Measurements from ENCODE around the gene DTD2. TPM values are rescaled to one million over a fixed set of nuclear protein-coding genes. Genes with fewer than 3 reads are reported as not detected.

DTD2 gene
- total and polyA plus RNA-seq, 2 of the 4 experiments (the other 2 are of a cell fraction), result 16.9 to 24.9 TPM

DNA sequence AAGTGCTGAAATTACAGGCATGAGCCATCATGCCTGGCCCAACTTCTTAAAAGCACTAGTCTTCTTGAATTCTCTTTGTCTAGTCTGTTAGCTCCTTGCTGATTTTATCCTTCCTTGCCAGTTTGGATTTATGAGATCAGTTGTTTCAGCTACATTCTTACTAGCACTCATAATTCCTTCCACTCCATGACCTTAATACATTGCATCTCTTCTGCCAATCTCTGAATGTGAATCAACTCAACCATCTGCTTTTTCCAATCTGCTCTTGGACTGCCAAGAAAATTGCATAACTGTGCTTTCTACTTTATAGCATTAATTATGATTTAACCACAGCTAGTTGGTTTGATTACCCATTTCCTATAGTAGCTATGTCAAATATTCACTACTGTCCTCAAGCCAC, 22.0 kb downstream of the DTD2 start:
- H3K56ac ChIP-seq (ENCODE audit: extremely low read depth, insufficient read depth, low read length), result no peak overlapping the region
- no peaks in the 10 kb centered on the region for H3K9me1 ChIP-seq (ENCODE audit: insufficient read depth, low read length)
- POLR2A ChIA-PET (ENCODE audit: unreplicated experiment), result no interaction called here
- no peak overlapping the region for H2BK15ac ChIP-seq (ENCODE audit: low read depth, low read length)
- no peak overlapping the region for H2BK5ac ChIP-seq (ENCODE audit: low read depth, low read length, poor library complexity, severe bottlenecking)
- no peak overlapping the region for H2BK20ac ChIP-seq (ENCODE audit: low read depth, low read length)
- H3K9me3 ChIP-seq (ENCODE audit: control insufficient read depth, insufficient read depth, low read length), result no peaks in the 10 kb centered on the region
- H3K9ac ChIP-seq (ENCODE audit: low read depth, low read length), result no peak overlapping the region
- in situ Hi-C loops (cut with MboI; ENCODE audit: low sequenced_read_pairs) (no loop called here), dilution Hi-C loops (cut with HindIII; ENCODE audit: low sequenced_read_pairs, unreplicated experiment) (no loop called here), intact Hi-C loops (cut with micrococcal nuclease) (no loop called here)
- H3K23ac ChIP-seq (ENCODE audit: low read depth, low read length), result no peak overlapping the region
- CTCF ChIA-PET, result interaction anchor here (0.8 kb wide), 1 partner anchor 10 kb away, joined by 3 read pairs; no protein-coding TSS in a partner anchor
- ATAC-seq (ENCODE audit: low read depth) (peak; percentile 49; the same call in 1 of the 2 replicates), DNase-seq (peak; percentile 54)
- no peak overlapping the region for H2AFZ ChIP-seq (replicated peaks; ENCODE audit: low read length, poor library complexity)
- no peaks in the 10 kb centered on the region for H3K4me1 ChIP-seq (ENCODE audit: control insufficient read depth, insufficient read depth, low read length)
- H3K4me3 ChIP-seq (ENCODE audit: insufficient read depth, low read depth, low read length), result no peak overlapping the region
- no peak overlapping the region for H2BK120ac ChIP-seq (ENCODE audit: low read depth, low read length)
- H3K4me2 ChIP-seq (ENCODE audit: low read depth, low read length), result no peak overlapping the region
- H4K20me1 ChIP-seq (ENCODE audit: insufficient read depth, low read length), result no peaks in the 10 kb centered on the region
- no peaks in the 10 kb centered on the region for H3K27me3 ChIP-seq (ENCODE audit: control insufficient read depth, insufficient read depth, low read length)
- no TSS peak for BruUV-seq (replicated peaks)
- no peak overlapping the region for H3K18ac ChIP-seq (ENCODE audit: low read depth, low read length)
- TF ChIP-seq RAD21 (IDR thresholded peaks at IDR 0.05; ENCODE audit: low read length), result no peak
- no peak for TF ChIP-seq RCOR1 (IDR thresholded peaks at IDR 0.05; ENCODE audit: insufficient replicate concordance, low read length)
- no peak for TF ChIP-seq CHD1 (IDR thresholded peaks at IDR 0.05; ENCODE audit: low read depth, low read length)
- TF ChIP-seq CEBPB (IDR thresholded peaks at IDR 0.05; ENCODE audit: low read depth, low read length), result no peak
- no peak for TF ChIP-seq FOS (IDR thresholded peaks at IDR 0.05; ENCODE audit: low read depth, low read length)
- TF ChIP-seq, protein P1, sequence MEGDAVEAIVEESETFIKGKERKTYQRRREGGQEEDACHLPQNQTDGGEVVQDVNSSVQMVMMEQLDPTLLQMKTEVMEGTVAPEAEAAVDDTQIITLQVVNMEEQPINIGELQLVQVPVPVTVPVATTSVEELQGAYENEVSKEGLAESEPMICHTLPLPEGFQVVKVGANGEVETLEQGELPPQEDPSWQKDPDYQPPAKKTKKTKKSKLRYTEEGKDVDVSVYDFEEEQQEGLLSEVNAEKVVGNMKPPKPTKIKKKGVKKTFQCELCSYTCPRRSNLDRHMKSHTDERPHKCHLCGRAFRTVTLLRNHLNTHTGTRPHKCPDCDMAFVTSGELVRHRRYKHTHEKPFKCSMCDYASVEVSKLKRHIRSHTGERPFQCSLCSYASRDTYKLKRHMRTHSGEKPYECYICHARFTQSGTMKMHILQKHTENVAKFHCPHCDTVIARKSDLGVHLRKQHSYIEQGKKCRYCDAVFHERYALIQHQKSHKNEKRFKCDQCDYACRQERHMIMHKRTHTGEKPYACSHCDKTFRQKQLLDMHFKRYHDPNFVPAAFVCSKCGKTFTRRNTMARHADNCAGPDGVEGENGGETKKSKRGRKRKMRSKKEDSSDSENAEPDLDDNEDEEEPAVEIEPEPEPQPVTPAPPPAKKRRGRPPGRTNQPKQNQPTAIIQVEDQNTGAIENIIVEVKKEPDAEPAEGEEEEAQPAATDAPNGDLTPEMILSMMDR (conservative IDR thresholded peaks at IDR 0.05; ENCODE audit: low read depth, low read length), result no peak
- TF ChIP-seq, protein P2, sequence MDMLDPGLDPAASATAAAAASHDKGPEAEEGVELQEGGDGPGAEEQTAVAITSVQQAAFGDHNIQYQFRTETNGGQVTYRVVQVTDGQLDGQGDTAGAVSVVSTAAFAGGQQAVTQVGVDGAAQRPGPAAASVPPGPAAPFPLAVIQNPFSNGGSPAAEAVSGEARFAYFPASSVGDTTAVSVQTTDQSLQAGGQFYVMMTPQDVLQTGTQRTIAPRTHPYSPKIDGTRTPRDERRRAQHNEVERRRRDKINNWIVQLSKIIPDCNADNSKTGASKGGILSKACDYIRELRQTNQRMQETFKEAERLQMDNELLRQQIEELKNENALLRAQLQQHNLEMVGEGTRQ (IDR thresholded peaks at IDR 0.05; ENCODE audit: low read depth, low read length), result no peak
- no peak for TF ChIP-seq SMC3 (IDR thresholded peaks at IDR 0.05; ENCODE audit: low read depth, low read length)
- TF ChIP-seq MAZ (IDR thresholded peaks at IDR 0.05; ENCODE audit: borderline replicate concordance, low read depth, low read length), result no peak
- H4K5ac ChIP-seq (ENCODE audit: low read depth, low read length), result no peak overlapping the region
- H3K27ac ChIP-seq (ENCODE audit: insufficient read depth, low read length), result no peak overlapping the region
- H3K4ac ChIP-seq (ENCODE audit: low read depth, low read length), result no peak overlapping the region
- no peak overlapping the region for H4K8ac ChIP-seq (ENCODE audit: low read depth in 2 of 2, low read length in 2 of 2)
- H4K91ac ChIP-seq (ENCODE audit: insufficient read depth, low read depth, low read length), result no peak overlapping the region
- H2AK9ac ChIP-seq (replicated peaks; ENCODE audit: low read depth, low read length, poor library complexity), result no peak overlapping the region
- no peak overlapping the region for H2AK5ac ChIP-seq (ENCODE audit: low read depth, low read length)
- no peak overlapping the region for H3K14ac ChIP-seq (replicated peaks; ENCODE audit: low read depth, low read length)
- peaks cover 0 to 3% of the 10 kb centered on the region in 2 experiments; a peak in 1 of 4 replicates for H3K79me1 ChIP-seq (ENCODE audit: low read depth in 1 of 2, low read length in 2 of 2)
- peaks cover 1% of the 10 kb centered on the region; the same call in 1 of the 2 replicates for H3K36me3 ChIP-seq (ENCODE audit: control insufficient read depth, insufficient read depth, low read length)
